Vagina (tissue), 2 donors: ENCODE data around the gene ACSL3. TPM values are rescaled to one million over a fixed set of nuclear protein-coding genes. Genes with fewer than 3 reads are reported as not detected.

Source experiments
- DNase-seq, 2 donors: peaks; one replicate each; pipeline ENCODE4 v3.0.0-alpha.2; 2017; ENCODE audit errors: extremely low spot score in 2 of 2
- H3K27ac ChIP-seq: fragments of 200-600 bp; sonication (generic); one replicate; pipeline ENCODE4 v1.5.1; 2019
- H3K27me3 ChIP-seq: fragments of 200-600 bp; sonication (generic); one replicate; pipeline ENCODE4 v1.5.1; 2019
- H3K36me3 ChIP-seq, 2 donors: fragments of 200-600 bp; sonication (generic); one replicate each; pipeline ENCODE4 v1.5.1; 2017 to 2019
- H3K4me1 ChIP-seq: fragments of 200-600 bp; sonication (generic); one replicate; pipeline ENCODE4 v1.5.1; 2019
- H3K4me3 ChIP-seq, 2 donors: fragments of 200-600 bp; sonication (generic); 1 replicate in 1 of 2; 2 replicates in 1 of 2; pipeline ENCODE4 v1.5.1; 2016 to 2019
- H3K9me3 ChIP-seq: fragments of 200-600 bp; sonication (generic); one replicate; pipeline ENCODE4 v1.5.1; 2019
- CTCF ChIP-seq, 3 experiments: fragments of 450-650 bp in 2 of 3; fragments of 200-600 bp in 1 of 3; sonication (generic) in 1 of 3; IDR thresholded peaks; one replicate each; pipeline ENCODE4 v1.5.1; 2017 to 2019; ENCODE audit warnings: antibody characterized with exemption in 3 of 3, mild to moderate bottlenecking in 2 of 3, moderate library complexity in 2 of 3
- POLR2A ChIP-seq, 2 donors: fragments of 450-650 bp; IDR thresholded peaks; one replicate each; pipeline ENCODE4 v1.6.1; 2017; ENCODE audit warnings: antibody characterized with exemption in 2 of 2, mild to moderate bottlenecking in 2 of 2, moderate library complexity in 2 of 2
- POLR2AphosphoS5 ChIP-seq, 2 donors: sonication (generic); formaldehyde crosslinking; IDR thresholded peaks; one replicate each; pipeline ENCODE4 v1.9.0; 2017; ENCODE audit warnings: antibody characterized with exemption in 2 of 2, mild to moderate bottlenecking in 2 of 2, low read depth in 1 of 2; ENCODE audit not compliant: insufficient read depth in 1 of 2
- intact Hi-C: fragments of 100-400 bp; cut with DNase I; formaldehyde crosslinking; loops from one replicate; pipeline ENCODE4 v1.15.1; 2023
- total RNA-seq: library from RNA; depleted of rRNA; stranded (reverse); fragments of >200 nt; gene quantifications from one replicate; pipeline ENCODE4 v1.2.3, GENCODE V29; 2016

The ACSL3 gene
- total RNA-seq, 1 donor from 2014 or later, result 60.4 TPM

GRCh38 chr2:222907790-222908441 is 47.1 kb downstream of the ACSL3 start:
- H3K36me3 ChIP-seq, result peaks cover 0 to 9% of the 10 kb centered on the region in 2 donors
- intact Hi-C loops, result loop anchor here (5.0 kb wide), 1 partner anchor 206 kb away; no protein-coding TSS in a partner anchor
- no peak for DNase-seq
- peaks cover 8% of the 10 kb centered on the region for H3K4me1 ChIP-seq
- no peak overlapping the region for H3K27ac ChIP-seq
- TF ChIP-seq CTCF (IDR thresholded peaks at IDR 0.05) (no peak), POLR2AphosphoS5 (IDR thresholded peaks at IDR 0.05; ENCODE audit: insufficient read depth in 1 of 2, low read depth in 1 of 2) (no peak), POLR2A (IDR thresholded peaks at IDR 0.05) (no peak)
- no peaks in the 10 kb centered on the region for H3K9me3 ChIP-seq
- H3K27me3 ChIP-seq, result no peaks in the 10 kb centered on the region
- H3K4me3 ChIP-seq, result no peak overlapping the region

GRCh38 chr2:222909286-222909685 is 48.5 kb downstream of the ACSL3 start:
- Histone ChIP-seq H3K9me3 (no peaks in the 10 kb centered on the region), H3K4me1 (peaks cover under 1% of the 10 kb centered on the region), H3K36me3 (peaks cover 0 to 9% of the 10 kb centered on the region in 2 donors), H3K4me3 (no peak overlapping the region), H3K27ac (no peak overlapping the region), H3K27me3 (no peaks in the 10 kb centered on the region)
- intact Hi-C loops, result loop anchor here (5.0 kb wide), 1 partner anchor 207 kb away; no protein-coding TSS in a partner anchor
- no peak for DNase-seq
- TF ChIP-seq POLR2A (IDR thresholded peaks at IDR 0.05), result no peak
- no peak for TF ChIP-seq CTCF (IDR thresholded peaks at IDR 0.05)
- no peak for TF ChIP-seq POLR2AphosphoS5 (IDR thresholded peaks at IDR 0.05; ENCODE audit: insufficient read depth in 1 of 2, low read depth in 1 of 2)

GRCh38 chr2:222912117-222912516 is 51.3 kb downstream of the ACSL3 start:
- no peaks in the 10 kb centered on the region for H3K9me3 ChIP-seq
- peaks cover 0 to 9% of the 10 kb centered on the region in 2 donors for H3K36me3 ChIP-seq
- TF ChIP-seq CTCF (IDR thresholded peaks at IDR 0.05), result no peak
- no peak for TF ChIP-seq POLR2A (IDR thresholded peaks at IDR 0.05)
- TF ChIP-seq POLR2AphosphoS5 (IDR thresholded peaks at IDR 0.05; ENCODE audit: insufficient read depth in 1 of 2, low read depth in 1 of 2), result no peak
- no peak for DNase-seq
- no peaks in the 10 kb centered on the region for H3K27me3 ChIP-seq
- no peak overlapping the region for H3K27ac ChIP-seq
- no peaks in the 10 kb centered on the region for H3K4me1 ChIP-seq
- no peak overlapping the region for H3K4me3 ChIP-seq
- intact Hi-C loops, result no loop called here

- DNase-seq, result no peak
- TF ChIP-seq POLR2AphosphoS5 (IDR thresholded peaks at IDR 0.05; ENCODE audit: insufficient read depth in 1 of 2, low read depth in 1 of 2) (no peak), CTCF (IDR thresholded peaks at IDR 0.05) (no peak), POLR2A (IDR thresholded peaks at IDR 0.05) (no peak)
- no peaks in the 10 kb centered on the region for H3K4me1 ChIP-seq
- H3K27ac ChIP-seq, result no peak overlapping the region
- intact Hi-C loops, result no loop called here
- no peak overlapping the region for H3K4me3 ChIP-seq
- peaks cover 0 to 9% of the 10 kb centered on the region in 2 donors for H3K36me3 ChIP-seq
- no peaks in the 10 kb centered on the region for H3K27me3 ChIP-seq
- no peaks in the 10 kb centered on the region for H3K9me3 ChIP-seq
These were observed 51.9 kb downstream of the ACSL3 start for GRCh38 chr2:222912776-222913175.
